HG02973 (cell line): Measurements from ENCODE around the gene TOM1L1.

ENCODE experiments used
- ATAC-seq: cut with Tn5 transposase; IDR thresholded peaks from one replicate; pipeline ENCODE4 v1.9.1; 2021; ENCODE audit warnings: moderate library complexity; ENCODE audit not compliant: unreplicated experiment

TOM1L1 gene

GRCh38 chr17:54985476-54985875 lies 84.8 kb downstream of the TOM1L1 start:
- ATAC-seq = no peak

GRCh38 chr17:54990118-54990517 lies 89.5 kb downstream of the TOM1L1 start:
- no peak for ATAC-seq

- no peak for ATAC-seq
These were observed 90.9 kb downstream of the TOM1L1 start for GRCh38 chr17:54991567-54991966.

GRCh38 chr17:54992797-54993639 lies 92.4 kb downstream of the TOM1L1 start:
- no peak for ATAC-seq

GRCh38 chr17:54996441-54996840 lies 95.8 kb downstream of the TOM1L1 start:
- ATAC-seq = no peak

- ATAC-seq = no peak
These were observed 101.8 kb downstream of the TOM1L1 start for GRCh38 chr17:55002458-55002857.

- no peak for ATAC-seq
These were observed 103.8 kb downstream of the TOM1L1 start for GRCh38 chr17:55004484-55004883.

GRCh38 chr17:55005520-55005919 lies 104.9 kb downstream of the TOM1L1 start:
- peak; percentile 51 for ATAC-seq
